ENCODE measurements around the gene PDE6G.
A peak's percentile ranks its signal among the peaks of the same experiment; 100 is the strongest.

Gene PDE6G
- total RNA-seq: 1.7 to 2.9 reads per million in 2 donors

DNA sequence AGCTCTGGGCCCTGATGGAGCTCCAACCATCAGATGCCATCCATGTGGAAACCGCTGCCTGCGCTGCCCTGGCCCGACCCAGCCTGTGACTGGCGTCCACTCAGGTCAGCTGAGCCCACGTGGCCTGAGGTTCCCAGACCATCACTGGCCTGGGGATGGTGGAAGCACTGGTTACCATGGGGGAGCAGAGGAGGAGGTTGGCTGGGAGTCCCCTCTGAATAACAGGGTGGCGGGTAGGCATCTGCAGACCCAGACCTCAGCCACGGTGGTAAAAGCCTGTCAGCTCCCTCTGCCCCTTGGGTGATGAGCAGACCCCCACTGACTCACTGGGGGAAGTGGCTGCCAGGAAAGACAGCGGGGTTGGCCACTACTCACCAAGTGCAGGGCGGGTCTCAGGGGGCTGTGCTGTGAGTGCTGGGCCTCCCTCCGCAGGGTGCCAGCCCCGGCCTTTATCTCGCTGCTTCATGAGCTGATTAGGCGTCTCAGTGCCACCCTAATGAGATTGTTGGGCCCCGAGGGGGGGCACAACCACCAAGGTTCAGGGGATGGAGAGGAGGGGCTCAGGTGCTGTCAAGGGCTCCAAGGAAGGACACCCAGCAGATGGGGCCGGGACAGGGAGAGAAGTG, at the start of gene PDE6G:
Gene PDE6G, minus strand, starts transcription at position 425 of the 626 bp plus-strand sequence. CDS start 3,237 bp downstream, outside the sequence.
- no peak for DNase-seq

- no peak for DNase-seq
Observed at GRCh38 chr17:81705518-81706231, 49.3 kb upstream of the PDE6G start.

DNA sequence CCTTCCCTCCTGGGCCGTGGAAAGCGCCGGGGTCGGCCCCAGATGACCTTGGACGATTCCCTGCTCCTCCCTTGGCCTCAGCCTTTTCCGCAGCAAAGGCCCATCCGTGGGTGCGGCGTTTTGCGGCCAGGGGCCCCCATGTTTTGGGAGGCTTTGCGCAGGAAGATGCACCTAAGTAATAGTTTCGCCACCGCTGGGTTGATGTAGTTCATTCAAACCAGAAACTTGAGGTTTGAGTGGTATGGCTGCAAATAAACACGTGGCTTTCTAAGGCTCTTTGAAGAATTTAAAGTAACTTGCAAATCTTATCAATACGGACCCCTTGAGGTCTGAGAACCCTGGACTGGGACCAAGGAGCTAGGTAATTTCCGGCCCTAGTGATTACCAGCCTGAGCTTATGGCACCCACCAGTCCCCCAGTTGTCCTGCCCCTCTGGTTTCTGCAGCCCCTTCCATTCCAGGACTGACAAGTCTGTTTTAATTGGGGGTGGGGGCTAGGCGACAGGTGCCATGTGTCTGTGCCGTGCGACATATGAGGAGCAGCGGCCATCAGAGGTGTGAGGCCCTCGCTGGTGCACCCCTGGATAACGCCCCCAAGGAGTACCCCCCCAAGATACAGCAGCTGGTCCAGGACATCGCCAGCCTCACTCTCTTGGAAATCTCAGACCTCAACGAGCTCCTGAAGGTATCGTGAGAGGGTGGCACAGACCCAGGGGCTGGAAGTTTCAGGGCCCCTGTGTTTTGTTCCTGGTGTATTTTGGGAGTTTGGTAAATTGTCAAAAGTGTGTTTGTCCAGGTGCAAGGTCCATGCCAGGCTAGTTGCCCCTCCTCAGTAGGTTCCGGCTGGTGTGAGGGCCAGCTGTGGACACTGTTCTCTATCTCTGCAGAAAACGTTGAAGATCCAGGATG, 47.7 kb upstream of the PDE6G start:
- no peak for DNase-seq

DNA sequence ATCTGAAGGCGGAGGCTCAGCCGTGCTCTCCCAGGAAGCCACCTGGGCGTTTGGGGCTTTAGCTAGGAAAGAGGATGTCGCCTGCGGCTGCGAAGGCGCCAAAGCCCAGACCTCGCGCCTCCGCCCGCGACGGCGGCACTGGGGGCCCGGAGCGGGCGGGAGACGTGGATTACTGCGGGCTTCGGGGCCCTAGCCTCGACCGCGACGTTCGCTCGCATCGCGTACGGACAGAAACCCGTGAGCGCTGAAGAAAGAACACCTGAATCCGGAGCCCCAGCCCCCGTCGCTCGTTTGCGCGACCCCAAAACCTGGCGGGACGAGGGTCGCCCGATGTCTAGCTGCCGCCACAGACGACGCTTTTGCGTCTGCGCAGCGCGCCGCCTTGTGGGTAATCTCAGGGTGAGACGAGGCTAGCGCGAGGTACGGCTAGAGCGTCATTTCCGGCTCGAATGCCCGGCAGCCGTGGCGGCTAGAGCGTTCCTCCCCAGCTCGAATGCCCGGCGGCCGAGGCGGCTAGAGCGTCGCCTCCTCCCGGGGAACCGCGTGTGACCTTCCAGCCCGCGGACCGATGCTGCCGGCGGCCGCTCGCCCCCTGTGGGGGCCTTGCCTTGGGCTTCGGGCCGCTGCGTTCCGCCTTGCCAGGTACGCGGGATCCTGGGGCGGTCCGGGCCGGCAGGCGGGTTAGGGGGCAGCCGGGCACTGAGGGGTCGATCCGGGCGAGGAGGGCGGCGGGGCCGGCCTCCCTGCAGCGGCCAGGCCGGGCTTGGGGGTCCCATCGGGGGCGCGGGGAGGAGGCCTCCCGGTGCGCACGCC, 46.8 kb upstream of the PDE6G start, which contains the start of gene MRPL12:
Gene MRPL12, plus strand, starts transcription at position 434 of the 813 bp plus-strand sequence. Its CDS starts 135 bp downstream, at position 569.
- DNase-seq: peak; percentile 87

DNA sequence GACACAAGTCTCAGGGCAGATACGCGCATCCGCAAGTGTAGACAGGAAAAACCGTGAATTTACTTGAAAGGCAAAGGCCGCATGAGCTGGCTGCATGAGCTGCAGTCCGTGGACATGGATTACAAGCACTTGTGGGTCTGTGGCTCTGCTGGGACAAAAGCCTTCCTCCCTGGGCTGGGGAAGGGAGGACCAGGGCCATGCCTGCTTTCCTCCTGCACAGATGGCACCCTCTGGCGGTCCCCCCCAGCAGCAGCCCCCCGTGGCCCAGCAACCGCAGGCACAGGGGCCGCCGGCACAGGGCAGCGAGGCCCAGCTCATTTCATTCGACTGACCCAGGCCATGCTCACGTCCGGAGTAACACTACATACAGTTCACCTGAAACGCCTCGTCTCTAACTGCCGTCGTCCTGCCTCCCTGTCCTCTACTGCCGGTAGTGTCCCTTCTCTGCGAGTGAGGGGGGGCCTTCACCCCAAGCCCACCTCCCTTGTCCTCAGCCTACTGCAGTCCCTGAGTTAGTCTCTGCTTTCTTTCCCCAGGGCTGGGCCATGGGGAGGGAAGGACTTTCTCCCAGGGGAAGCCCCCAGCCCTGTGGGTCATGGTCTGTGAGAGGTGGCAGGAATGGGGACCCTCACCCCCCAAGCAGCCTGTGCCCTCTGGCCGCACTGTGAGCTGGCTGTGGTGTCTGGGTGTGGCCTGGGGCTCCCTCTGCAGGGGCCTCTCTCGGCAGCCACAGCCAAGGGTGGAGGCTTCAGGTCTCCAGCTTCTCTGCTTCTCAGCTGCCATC, 45.1 kb upstream of the PDE6G start:
- DNase-seq: no peak

GRCh38 chr17:81700353-81701287, 44.3 kb upstream of the PDE6G start:
- no peak for DNase-seq

DNA sequence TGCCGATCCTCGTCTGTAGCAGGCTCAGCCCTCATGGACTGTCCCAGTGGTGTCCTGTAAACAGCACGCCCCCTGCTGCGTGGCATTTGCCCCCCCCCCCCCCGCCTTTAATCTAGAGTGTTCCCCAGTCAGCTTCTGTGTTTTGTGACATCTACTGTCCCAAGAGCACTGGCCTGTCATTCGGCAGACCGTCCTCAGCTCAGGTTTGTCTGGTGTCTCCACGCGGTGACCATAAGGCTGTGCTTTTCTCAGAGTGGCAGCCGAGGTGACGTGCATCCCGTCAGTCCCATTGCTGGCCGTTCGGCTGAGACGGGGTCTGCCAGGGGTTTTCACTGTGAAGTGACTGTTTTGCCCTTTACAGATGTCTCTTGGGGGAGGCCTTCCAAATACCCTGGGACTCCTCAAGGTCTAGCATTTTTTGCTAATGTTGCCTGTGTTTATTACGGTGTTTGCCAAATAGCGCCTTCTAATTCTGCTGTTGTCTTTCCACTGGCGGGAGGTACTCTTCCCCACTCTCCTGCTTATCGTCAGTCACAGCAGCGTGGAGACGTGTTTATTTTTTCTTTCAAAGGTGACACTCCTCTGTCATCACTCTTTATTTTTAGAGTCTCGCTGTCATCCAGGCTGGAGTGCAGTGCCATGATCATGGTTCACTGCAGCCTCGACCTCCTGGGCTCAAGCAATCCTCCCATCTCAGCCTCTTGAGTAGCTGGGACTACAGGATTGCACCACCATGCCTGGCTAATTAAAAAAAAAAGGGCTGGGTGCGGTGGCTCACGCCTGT, 41.1 kb upstream of the PDE6G start:
- DNase-seq: no peak

- DNase-seq: no peak
Observed at GRCh38 chr17:81696218-81696941, 40.0 kb upstream of the PDE6G start.

DNA sequence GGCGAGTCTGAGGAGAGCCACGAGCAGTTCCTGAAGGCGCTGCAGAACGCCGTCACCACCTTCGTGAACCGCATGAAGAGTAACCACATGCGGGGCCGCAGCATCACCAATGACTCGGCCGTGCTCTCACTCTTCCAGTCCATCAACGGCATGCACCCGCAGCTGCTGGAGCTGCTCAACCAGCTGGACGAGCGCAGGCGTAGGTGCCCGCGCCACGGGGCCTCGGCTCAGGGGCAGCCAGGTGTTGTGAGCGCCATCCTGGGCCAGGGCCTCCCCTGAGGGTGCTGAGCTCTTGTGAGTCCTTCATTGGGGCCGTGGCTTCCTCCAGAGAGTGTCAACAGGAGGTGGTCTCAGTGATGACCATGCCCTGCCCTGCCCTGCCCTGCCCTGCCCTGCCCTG, 39.5 kb upstream of the PDE6G start:
- no peak for DNase-seq

GRCh38 chr17:81695211-81695610, 38.9 kb upstream of the PDE6G start:
- no peak for DNase-seq

DNA sequence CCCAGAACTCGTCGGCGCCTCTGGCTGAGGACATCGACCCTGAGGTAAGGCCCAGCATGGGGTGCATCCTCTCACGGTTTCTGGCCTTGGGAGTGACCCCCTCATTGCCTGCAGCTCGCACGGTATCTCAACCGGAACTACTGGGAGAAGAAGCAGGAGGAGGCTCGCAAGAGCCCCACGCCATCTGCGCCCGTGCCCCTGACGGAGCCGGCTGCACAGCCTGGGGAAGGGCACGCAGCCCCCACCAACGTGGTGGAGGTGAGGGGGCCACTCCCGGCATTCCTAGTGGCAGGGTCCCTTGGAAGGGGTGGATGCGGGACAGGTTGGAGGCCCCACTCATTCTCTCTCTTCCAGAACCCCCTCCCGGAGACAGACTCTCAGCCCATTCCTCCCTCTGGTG, 38.5 kb upstream of the PDE6G start:
- DNase-seq: no peak

DNA sequence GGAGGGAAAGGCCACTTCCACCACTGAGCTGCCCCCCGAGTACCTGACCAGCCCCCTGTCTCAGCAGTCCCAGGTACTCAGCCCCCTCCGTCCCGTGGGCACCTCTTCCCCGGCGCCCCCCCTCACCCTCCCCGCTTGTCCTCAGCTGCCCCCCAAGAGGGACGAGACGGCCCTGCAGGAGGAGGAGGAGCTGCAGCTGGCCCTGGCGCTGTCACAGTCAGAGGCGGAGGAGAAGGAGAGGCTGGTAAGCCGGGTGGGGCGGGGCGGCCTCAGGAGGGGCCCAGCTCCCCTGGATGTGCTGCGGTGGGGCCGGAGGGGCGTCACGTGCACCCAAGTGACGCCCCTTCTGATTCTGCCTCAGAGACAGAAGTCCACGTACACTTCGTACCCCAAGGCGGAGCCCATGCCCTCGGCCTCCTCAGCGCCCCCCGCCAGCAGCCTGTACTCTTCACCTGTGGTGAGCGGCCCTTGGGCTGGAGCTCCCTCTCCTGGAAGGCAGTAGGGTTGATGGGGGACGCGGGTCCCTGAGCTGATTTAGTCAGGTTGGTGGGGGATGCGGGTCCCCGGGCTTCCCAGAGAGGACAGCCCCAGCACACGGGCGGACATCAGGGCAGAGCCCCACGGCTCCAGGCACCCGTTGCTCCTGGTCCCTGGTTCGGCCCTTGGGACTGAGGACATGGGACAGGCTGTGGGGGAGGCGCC, 37.3 kb upstream of the PDE6G start:
- DNase-seq: no peak

GRCh38 chr17:81691608-81692007, 35.3 kb upstream of the PDE6G start:
- no peak for DNase-seq

GRCh38 chr17:81691196-81691595, 34.9 kb upstream of the PDE6G start:
- DNase-seq: no peak

- DNase-seq: no peak
Observed at GRCh38 chr17:81690549-81690948, 34.2 kb upstream of the PDE6G start.

- no peak for DNase-seq
Observed at GRCh38 chr17:81690066-81690465, 33.7 kb upstream of the PDE6G start.

GRCh38 chr17:81688616-81689015, 32.3 kb upstream of the PDE6G start:
- DNase-seq: no peak

Measured in activated gamma-delta T cell (primary cell).